Endothelial cell of umbilical vein (primary cell): ENCODE measurements around the gene SLC25A26. TPM values are rescaled to one million over a fixed set of nuclear protein-coding genes. Genes with fewer than 3 reads are reported as not detected.

Experiments
- BruUV-seq: library from RNA; stranded (reverse); fragments of 400-500 nt; replicated peaks from 2 replicates; lab custom pipeline; 2021; lab: Mats Ljungman, UMichigan
- CTCF ChIA-PET: fragments of 300-600, 350-600 bp; sonication (Branson Sonifier 250); formaldehyde crosslinking; loops from one replicate; lab custom pipeline; 2021; ENCODE audit warnings: antibody characterized with exemption, inconsistent platforms; lab: Charles Lee
- POLR2A ChIA-PET: fragments of 300-600, 350-600 bp; sonication (Branson Sonifier 250); formaldehyde crosslinking; loops from one replicate; lab custom pipeline; 2021; ENCODE audit warnings: antibody characterized with exemption, inconsistent platforms; lab: Charles Lee
- DNase-seq: peaks from one replicate; pipeline ENCODE4 v3.0.0-alpha.2; 2011; ENCODE audit warnings: low read depth, low spot score
- FAIRE-seq: peaks from 2 replicates; lab custom pipeline; 2011; peaks lifted over from hg19 to GRCh38; lab: Jason Lieb, UNC
- H2AFZ ChIP-seq: 2 replicates; pipeline ENCODE4 v1.6.0; 2012; ENCODE audit warnings: low read depth, low read length, control low read depth, inconsistent platforms
- H3K27ac ChIP-seq: 2 replicates; pipeline ENCODE4 v1.5.1; 2011; ENCODE audit warnings: low read depth, mild to moderate bottlenecking, control low read depth, low read length, moderate library complexity; ENCODE audit not compliant: insufficient read depth
- H3K27me3 ChIP-seq, 2 experiments: 2 replicates each; pipeline versions ENCODE4 v1.6.0 to v1.6.1; 2011; ENCODE audit warnings: low read length in 2 of 2, mixed read lengths in 1 of 2; ENCODE audit not compliant: control insufficient read depth in 2 of 2, insufficient read depth in 2 of 2
- H3K36me3 ChIP-seq, 2 experiments: 2 replicates in 1 of 2; 3 replicates in 1 of 2; pipeline ENCODE4 v1.5.1; 2011; ENCODE audit warnings: low read length in 2 of 2, mild to moderate bottlenecking in 1 of 2, moderate library complexity in 1 of 2; ENCODE audit not compliant: control insufficient read depth in 2 of 2, insufficient read depth in 2 of 2; ENCODE audit errors: extremely low read depth in 1 of 2
- H3K4me1 ChIP-seq: 3 replicates; pipeline ENCODE4 v1.5.1; 2011; ENCODE audit warnings: mild to moderate bottlenecking, low read length; ENCODE audit not compliant: control insufficient read depth, insufficient read depth; ENCODE audit errors: extremely low read depth
- H3K4me2 ChIP-seq: 2 replicates; pipeline ENCODE4 v1.6.1; 2011; ENCODE audit warnings: low read length, control low read depth, mixed read lengths; ENCODE audit not compliant: insufficient read depth
- H3K4me3 ChIP-seq, 3 experiments: fragments of 200-600 bp in 1 of 3; sonication (generic), shearing (Covaris generic) in 1 of 3; replicated peaks in 1 of 3; 2 replicates each; pipeline ENCODE4 v1.5.1; 2011 to 2016; ENCODE audit warnings: control low read depth in 3 of 3, low read length in 3 of 3, mild to moderate bottlenecking in 2 of 3, inconsistent platforms in 1 of 3, low read depth in 1 of 3, moderate library complexity in 1 of 3; ENCODE audit not compliant: insufficient read depth in 1 of 3
- H3K79me2 ChIP-seq: 2 replicates; pipeline ENCODE4 v1.6.0; 2012; ENCODE audit warnings: low read length, inconsistent platforms; ENCODE audit not compliant: control insufficient read depth, insufficient read depth
- H3K9ac ChIP-seq: replicated peaks from 2 replicates; pipeline ENCODE3; 2011; ENCODE audit warnings: low read length, control low read depth; ENCODE audit not compliant: insufficient read depth; ENCODE audit errors: extremely low read depth
- H3K9me1 ChIP-seq: replicated peaks from 3 replicates; pipeline ENCODE4 v1.6.0; 2011; ENCODE audit warnings: mild to moderate bottlenecking, low read length; ENCODE audit not compliant: control insufficient read depth, insufficient read depth; ENCODE audit errors: extremely low read depth
- H3K9me3 ChIP-seq: replicated peaks from 2 replicates; pipeline ENCODE4 v1.5.1; 2012; ENCODE audit warnings: low read length, inconsistent platforms; ENCODE audit not compliant: control insufficient read depth, insufficient read depth
- H4K20me1 ChIP-seq: replicated peaks from 2 replicates; pipeline ENCODE3; 2011; ENCODE audit warnings: mild to moderate bottlenecking, low read length; ENCODE audit not compliant: control insufficient read depth, insufficient read depth; ENCODE audit errors: extremely low read depth
- EZH2 ChIP-seq: IDR thresholded peaks from 2 replicates; pipeline ENCODE4 v1.6.1; 2012; ENCODE audit warnings: borderline replicate concordance, low read depth, mild to moderate bottlenecking, moderate library complexity, low read length, inconsistent platforms; ENCODE audit not compliant: severe bottlenecking
- FOS ChIP-seq: IDR thresholded peaks from 2 replicates; pipeline ENCODE4 v1.6.1; 2011; ENCODE audit warnings: mild to moderate bottlenecking, low read length, moderate library complexity, borderline replicate concordance; ENCODE audit not compliant: insufficient read depth
- GATA2 ChIP-seq: IDR thresholded peaks from 2 replicates; pipeline ENCODE4 v1.7.0; 2011; ENCODE audit warnings: low read depth, mild to moderate bottlenecking, moderate library complexity, mixed read lengths, low read length; ENCODE audit not compliant: insufficient read length, insufficient read depth
- JUN ChIP-seq: IDR thresholded peaks from 2 replicates; pipeline ENCODE4 v1.6.1; 2011; ENCODE audit warnings: borderline replicate concordance, low read depth; ENCODE audit not compliant: insufficient read length, insufficient read depth
- MYC ChIP-seq: IDR thresholded peaks from one replicate; pipeline ENCODE4 v1.6.1; 2011; ENCODE audit warnings: mild to moderate bottlenecking, low read depth, low read length
- POLR2A ChIP-seq: IDR thresholded peaks from 2 replicates; pipeline ENCODE4 v1.6.1; 2012; ENCODE audit warnings: low read depth, mild to moderate bottlenecking, control low read depth, low read length
- POLR2AphosphoS5 ChIP-seq: IDR thresholded peaks from 2 replicates; pipeline ENCODE4 v1.6.1; 2012; ENCODE audit warnings: low read depth, mild to moderate bottlenecking, control low read depth, low read length, moderate library complexity; ENCODE audit not compliant: insufficient read depth
- dilution Hi-C: fragments of 300-500 bp; cut with MboI; formaldehyde crosslinking; loops from one replicate; pipeline ENCODE4 v1.15.0; 2019; ENCODE audit warnings: low sequenced_read_pairs; ENCODE audit not compliant: extremely low pct_ligation_motif_present
- intact Hi-C: fragments of 100-400 bp; cut with micrococcal nuclease; formaldehyde crosslinking; loops from one replicate; pipeline ENCODE4 v1.10.0; 2022
- polyA plus RNA-seq, 4 experiments: library from polyadenylated mRNA; depleted of rRNA in 3 of 4; stranded (reverse) in 3 of 4; unstranded in 1 of 4; fragments of >200 nt; gene quantifications; 2 replicates each; pipeline versions ENCODE4 v1.2.1 to v1.2.3, GENCODE V29; 2011 to 2012; ENCODE audit warnings: missing spikeins in 1 of 4
- total RNA-seq: library from RNA; stranded (reverse); gene quantifications from 2 replicates; pipeline ENCODE4 v1.2.3, GENCODE V29; 2021
- TF ChIP-seq, protein P1 (sequence below), 2 donors: IDR thresholded peaks; 1 replicate in 1 of 2; 2 replicates in 1 of 2; pipeline ENCODE4 v1.5.1; 2011; ENCODE audit warnings: low read length in 2 of 2, mild to moderate bottlenecking in 2 of 2, moderate library complexity in 2 of 2, control low read depth in 1 of 2, inconsistent platforms in 1 of 2, low read depth in 1 of 2; ENCODE audit not compliant: insufficient read depth in 1 of 2; ENCODE audit errors: extremely low read depth in 1 of 2
- TF ChIP-seq, protein P2 (sequence below): IDR thresholded peaks from 2 replicates; pipeline ENCODE4 v1.6.1; 2011; ENCODE audit not compliant: insufficient read depth, insufficient read length

The SLC25A26 gene
- total and polyA plus RNA-seq, 2 donors (not counting 3 experiments of a cell fraction or from before 2014, with no cell fraction given) = 11.8 to 23.5 TPM

DNA sequence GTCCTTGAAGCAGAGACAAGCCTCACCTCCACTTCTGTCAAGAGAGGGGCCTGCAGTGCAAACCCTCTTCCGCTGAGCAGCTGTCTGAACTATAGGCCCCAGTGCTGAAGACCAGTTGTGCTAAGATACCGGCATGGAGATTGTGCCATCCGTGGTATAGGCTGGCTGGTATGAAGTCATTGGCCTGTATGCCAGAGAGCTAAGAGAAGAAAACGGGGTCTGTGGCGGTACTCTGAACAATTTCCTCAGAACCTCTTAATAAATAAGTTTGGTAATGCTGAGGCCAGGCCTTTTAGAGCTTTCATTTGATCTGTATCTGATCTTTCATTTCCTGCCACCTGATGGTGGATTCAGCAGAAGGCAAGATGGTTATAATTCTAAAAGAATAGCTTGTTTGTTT lies 157.0 kb downstream of the SLC25A26 start:
- Histone ChIP-seq H3K9me1 (no peaks in the 10 kb centered on the region), H3K4me2 (no peak overlapping the region), H3K27me3 (no peaks in the 10 kb centered on the region), H2AFZ (no peak overlapping the region), H3K9me3 (no peaks in the 10 kb centered on the region), H4K20me1 (no peaks in the 10 kb centered on the region), H3K79me2 (no peaks in the 10 kb centered on the region), H3K27ac (no peak overlapping the region), H3K4me1 (peaks cover 10% of the 10 kb centered on the region), H3K4me3 (no peak overlapping the region), H3K9ac (no peak overlapping the region), H3K36me3 (peaks cover 12 to 26% of the 10 kb centered on the region in 2 experiments)
- intact Hi-C loops (no loop called here), dilution Hi-C loops (loop anchor here (25.0 kb wide), 1 partner anchor 435 kb away; no protein-coding TSS in a partner anchor)
- DNase-seq (no peak), FAIRE-seq (no peak)
- no TSS peak for BruUV-seq
- TF ChIP-seq, protein P1, sequence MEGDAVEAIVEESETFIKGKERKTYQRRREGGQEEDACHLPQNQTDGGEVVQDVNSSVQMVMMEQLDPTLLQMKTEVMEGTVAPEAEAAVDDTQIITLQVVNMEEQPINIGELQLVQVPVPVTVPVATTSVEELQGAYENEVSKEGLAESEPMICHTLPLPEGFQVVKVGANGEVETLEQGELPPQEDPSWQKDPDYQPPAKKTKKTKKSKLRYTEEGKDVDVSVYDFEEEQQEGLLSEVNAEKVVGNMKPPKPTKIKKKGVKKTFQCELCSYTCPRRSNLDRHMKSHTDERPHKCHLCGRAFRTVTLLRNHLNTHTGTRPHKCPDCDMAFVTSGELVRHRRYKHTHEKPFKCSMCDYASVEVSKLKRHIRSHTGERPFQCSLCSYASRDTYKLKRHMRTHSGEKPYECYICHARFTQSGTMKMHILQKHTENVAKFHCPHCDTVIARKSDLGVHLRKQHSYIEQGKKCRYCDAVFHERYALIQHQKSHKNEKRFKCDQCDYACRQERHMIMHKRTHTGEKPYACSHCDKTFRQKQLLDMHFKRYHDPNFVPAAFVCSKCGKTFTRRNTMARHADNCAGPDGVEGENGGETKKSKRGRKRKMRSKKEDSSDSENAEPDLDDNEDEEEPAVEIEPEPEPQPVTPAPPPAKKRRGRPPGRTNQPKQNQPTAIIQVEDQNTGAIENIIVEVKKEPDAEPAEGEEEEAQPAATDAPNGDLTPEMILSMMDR (IDR thresholded peaks at IDR 0.05; ENCODE audit: extremely low read depth in 1 of 2, insufficient read depth in 1 of 2, low read depth in 1 of 2, low read length in 2 of 2) = no peak
- TF ChIP-seq MYC (no peak), POLR2AphosphoS5 (no peak), GATA2 (no peak), EZH2 (no peak), JUN (no peak), POLR2A (no peak), FOS (no peak)
- TF ChIP-seq, protein P2, sequence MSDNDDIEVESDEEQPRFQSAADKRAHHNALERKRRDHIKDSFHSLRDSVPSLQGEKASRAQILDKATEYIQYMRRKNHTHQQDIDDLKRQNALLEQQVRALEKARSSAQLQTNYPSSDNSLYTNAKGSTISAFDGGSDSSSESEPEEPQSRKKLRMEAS = no peak
- ChIA-PET CTCF (interaction anchor here (0.8 to 2.9 kb wide), 38 partner anchors 9 to 445 kb away, joined by 3 to 43 read pairs (median 6); no protein-coding TSS in a partner anchor), POLR2A (interaction anchor here (0.6 kb wide), 1 partner anchor 80 kb away, joined by 6 read pairs; no protein-coding TSS in a partner anchor)
